SK-N-SH (cell line): ENCODE results near the gene CENPF.

Experiments
- CTCF ChIP-seq: fragments of 200-600 bp; sonication (generic); IDR thresholded peaks from 2 replicates; pipeline ENCODE4 v1.6.1; 2017; ENCODE audit warnings: antibody characterized with exemption, mild to moderate bottlenecking, moderate library complexity
- GABPA ChIP-seq: IDR thresholded peaks from 2 replicates; pipeline ENCODE4 v1.4.0; 2012; ENCODE audit warnings: low read depth, mild to moderate bottlenecking
- JUND ChIP-seq: IDR thresholded peaks from 2 replicates; pipeline ENCODE4 v1.4.0; 2012
- YY1 ChIP-seq: IDR thresholded peaks from 2 replicates; pipeline ENCODE4 v1.4.0; 2012; ENCODE audit warnings: low read depth, mild to moderate bottlenecking

- TF ChIP-seq YY1: no peak
- no peak for TF ChIP-seq GABPA
- TF ChIP-seq CTCF: no peak
- no peak for TF ChIP-seq JUND
These were observed 57.2 kb downstream of the CENPF start for GRCh38 chr1:214660190-214660589.
